NCI-H1436 (cell line): ENCODE results near the gene HMGN5.
A peak's percentile ranks its signal among the peaks of the same experiment; 100 is the strongest.

Experiments used
- DNase-seq: peaks from one replicate; lab custom pipeline; 2025; lab: John Stamatoyannopoulos, UW

Gene HMGN5, protein sequence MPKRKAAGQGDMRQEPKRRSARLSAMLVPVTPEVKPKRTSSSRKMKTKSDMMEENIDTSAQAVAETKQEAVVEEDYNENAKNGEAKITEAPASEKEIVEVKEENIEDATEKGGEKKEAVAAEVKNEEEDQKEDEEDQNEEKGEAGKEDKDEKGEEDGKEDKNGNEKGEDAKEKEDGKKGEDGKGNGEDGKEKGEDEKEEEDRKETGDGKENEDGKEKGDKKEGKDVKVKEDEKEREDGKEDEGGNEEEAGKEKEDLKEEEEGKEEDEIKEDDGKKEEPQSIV

GRCh38 chrX:81201671-81202455, at the start of gene HMGN5, which contains the start of gene SH3BGRL:
Gene HMGN5 (minus strand): TSS chrX:81201913. CDS start chrX:81121549, 80,364 bp downstream.
Gene SH3BGRL (plus strand): TSS chrX:81202102. CDS start chrX:81202201, 99 bp downstream.
- DNase-seq: peak; percentile 5

DNA sequence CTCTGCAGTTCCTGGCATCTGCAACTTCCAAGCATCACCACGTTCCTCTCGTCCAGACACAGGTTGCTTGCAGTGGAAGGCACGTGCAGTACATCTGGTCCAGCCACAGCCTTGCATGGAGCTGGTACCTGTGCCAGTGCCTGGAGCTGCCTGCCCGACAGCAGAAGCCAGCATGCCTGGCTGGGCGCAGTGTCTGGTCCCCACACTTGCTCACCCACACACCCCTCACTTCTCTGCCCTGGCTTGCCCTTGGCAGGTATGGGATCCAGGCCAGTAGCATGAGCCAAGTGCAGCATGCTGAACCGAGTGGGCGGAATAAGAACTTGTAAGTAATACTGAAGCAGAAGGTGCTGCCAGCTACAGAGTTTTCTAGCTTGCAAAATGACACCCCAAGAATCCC, 40.0 kb upstream of the HMGN5 start:
- DNase-seq: no peak

GRCh38 chrX:81240701-81241331, 39.1 kb upstream of the HMGN5 start:
- no peak for DNase-seq

DNA sequence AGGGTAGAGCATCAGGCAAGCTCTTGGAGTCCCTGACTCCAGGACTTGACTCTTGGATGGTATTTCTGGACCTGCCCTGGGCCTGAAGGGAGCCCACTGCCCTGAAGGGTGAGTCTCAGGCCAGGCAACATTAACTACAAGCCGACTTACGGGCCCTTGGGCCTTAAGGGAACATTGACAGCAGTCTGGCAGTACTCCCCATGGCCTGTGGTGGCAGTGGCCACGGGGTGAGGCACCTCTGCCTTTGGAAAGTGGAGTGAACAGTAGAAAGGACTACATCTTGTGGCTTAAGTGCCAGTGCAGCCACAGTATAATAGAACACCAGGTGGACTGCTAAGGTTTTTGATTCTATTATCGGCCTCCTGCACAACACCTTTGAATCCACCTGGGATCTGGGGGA, 36.5 kb upstream of the HMGN5 start:
- DNase-seq: no peak

- no peak for DNase-seq
Observed at GRCh38 chrX:81237516-81237915, 35.8 kb upstream of the HMGN5 start.

DNA sequence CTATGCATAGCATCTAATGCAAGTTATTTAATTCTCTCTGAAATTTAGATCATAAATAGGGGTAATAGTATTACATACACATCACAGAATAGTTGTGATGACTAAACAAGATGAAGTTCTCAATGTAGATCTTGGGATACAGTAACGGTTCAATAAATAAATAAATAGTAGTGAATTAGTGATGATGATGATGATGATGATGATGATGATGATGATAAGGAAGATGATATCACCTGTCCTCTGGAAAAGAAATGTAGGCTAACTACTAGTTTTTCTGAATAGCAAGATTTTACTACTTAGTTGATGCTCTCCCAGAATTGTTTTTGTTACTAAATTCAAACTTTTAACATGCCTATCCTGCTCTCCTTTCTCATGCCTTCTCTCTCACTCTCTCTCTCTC, 30.5 kb upstream of the HMGN5 start:
- DNase-seq: no peak

- DNase-seq: no peak
Observed at GRCh38 chrX:81231476-81231875, 29.8 kb upstream of the HMGN5 start.

- no peak for DNase-seq
Observed at GRCh38 chrX:81229901-81230300, 28.2 kb upstream of the HMGN5 start.

DNA sequence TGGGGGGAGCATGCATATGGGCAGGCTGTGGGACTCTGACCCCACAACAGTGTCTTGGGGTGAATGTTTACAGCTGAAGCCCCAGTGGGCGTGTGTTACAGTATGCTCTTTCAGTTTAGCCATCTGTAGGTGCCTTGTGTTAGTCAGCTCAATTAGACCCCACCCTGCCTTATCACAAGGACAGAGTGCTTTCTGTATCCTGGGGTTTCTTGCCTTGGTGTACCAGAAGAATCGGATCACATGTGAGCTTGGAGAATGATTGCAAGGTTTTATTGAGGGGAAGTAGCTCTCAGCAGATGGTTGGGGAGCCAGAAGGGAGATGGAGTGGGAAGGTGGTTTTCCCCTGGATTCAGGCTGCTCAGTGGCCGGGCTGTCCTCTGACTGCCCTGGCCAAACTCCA, 27.5 kb upstream of the HMGN5 start:
- DNase-seq: no peak

DNA sequence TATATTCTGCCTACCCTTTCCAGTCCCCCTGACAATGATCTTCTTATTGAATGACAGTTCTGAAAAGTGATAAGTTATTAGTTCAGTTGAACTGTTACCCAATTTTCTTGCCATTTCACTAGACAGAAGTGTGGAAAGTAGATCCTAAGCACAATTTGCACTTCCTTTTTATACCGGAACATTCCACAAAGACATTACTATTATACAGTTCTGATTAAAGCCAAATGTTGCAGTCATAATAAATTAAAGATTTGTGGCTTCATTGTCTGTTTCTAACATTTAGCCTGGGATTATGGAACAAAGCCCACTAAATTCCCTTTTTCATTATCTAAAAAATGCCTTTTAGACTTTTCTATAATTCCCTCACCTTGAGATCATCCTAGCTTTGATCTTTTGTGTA, 14.0 kb upstream of the HMGN5 start:
- no peak for DNase-seq

- DNase-seq: no peak
Observed at GRCh38 chrX:81208916-81209315, 7.2 kb upstream of the HMGN5 start.

- DNase-seq: no peak
Observed at GRCh38 chrX:81206476-81206875, 4.8 kb upstream of the HMGN5 start.

GRCh38 chrX:81205551-81205950, 3.8 kb upstream of the HMGN5 start:
- DNase-seq: no peak

- no peak for DNase-seq
Observed at GRCh38 chrX:81202943-81203342, 1.2 kb upstream of the HMGN5 start.

GRCh38 chrX:81202456-81202819, 725 bp upstream of the HMGN5 start:
- no peak for DNase-seq

DNA sequence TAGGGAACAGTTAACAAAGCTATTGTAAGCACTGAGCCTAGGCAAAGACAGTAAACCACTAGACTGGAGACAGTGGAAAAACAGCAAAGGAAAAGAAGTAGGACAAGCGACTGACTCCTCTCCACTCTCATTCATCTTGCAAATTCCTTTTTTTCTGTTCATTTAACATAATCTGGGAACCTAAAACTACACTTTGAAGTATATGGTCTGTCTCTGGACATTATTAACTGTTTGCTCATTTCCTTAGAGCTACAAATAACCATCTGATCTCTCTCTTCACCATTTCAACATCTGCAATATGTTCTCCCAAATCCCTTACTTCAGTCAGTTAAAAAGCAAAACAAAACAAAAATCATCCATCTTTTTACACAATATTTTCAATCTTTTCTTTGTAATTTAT, 642 bp downstream of the HMGN5 start:
- no peak for DNase-seq

GRCh38 chrX:81195712-81196111, 6.0 kb downstream of the HMGN5 start:
- DNase-seq: peak; percentile 6

- no peak for DNase-seq
Observed at GRCh38 chrX:81195259-81195658, 6.5 kb downstream of the HMGN5 start.

GRCh38 chrX:81174286-81174685, 27.4 kb downstream of the HMGN5 start:
- DNase-seq: no peak

DNA sequence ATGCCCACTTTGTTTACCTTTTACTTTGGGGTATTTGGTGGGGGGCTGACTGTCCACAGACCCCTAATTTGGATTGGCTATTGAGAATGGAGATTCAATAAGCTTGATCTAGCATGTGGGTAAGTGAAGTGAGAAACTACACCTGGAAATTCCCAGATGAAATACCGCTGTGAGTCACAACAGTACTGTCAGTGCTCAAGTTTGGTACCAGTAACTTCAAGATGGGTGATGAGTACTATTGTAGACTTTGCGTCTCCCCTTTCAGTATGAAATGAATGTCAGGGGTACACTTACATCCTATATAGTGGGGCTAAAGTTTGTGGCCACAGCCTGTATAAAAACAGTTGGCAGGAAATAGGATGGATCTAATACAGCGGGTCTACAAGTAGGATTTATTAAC, 33.3 kb downstream of the HMGN5 start:
- DNase-seq: no peak

- no peak for DNase-seq
Observed at GRCh38 chrX:81121513-81122363, 80.0 kb downstream of the HMGN5 start.

DNA sequence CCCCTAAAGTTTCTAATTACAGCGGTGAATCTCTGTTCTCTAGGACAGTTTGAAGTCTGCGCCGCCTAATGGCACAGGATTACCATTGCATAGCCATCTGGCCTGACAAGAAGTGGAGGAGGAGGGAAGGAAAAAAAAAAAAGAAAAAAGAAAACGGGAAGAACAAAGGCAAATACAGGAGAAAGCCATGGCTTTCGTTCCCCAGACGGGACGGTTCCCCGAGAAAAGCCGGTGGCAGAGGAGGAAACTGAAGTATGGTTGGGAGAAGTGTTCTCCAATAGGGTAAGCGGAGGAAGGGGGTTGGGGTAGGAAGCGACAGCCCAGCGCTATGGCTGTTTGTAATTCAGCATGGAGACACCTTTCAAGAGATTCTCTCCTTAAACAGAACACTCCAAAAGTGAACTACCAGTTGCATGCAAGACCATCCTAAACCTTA, 80.8 kb downstream of the HMGN5 start:
- DNase-seq: no peak
